ENCODE results near the gene ZSCAN5C. TPM values are rescaled to one million over a fixed set of nuclear protein-coding genes. Genes with fewer than 3 reads are reported as not detected.

Gene ZSCAN5C
- total RNA-seq, 4 donors from 2014 or later: not detected

- no peaks in the 10 kb centered on the region for H3K4me1 ChIP-seq
- peaks cover 0 to 20% (median 0%) of the 10 kb centered on the region in 3 donors for H3K36me3 ChIP-seq
- no peak for DNase-seq
- no peaks in the 10 kb centered on the region for H3K27me3 ChIP-seq
- no peaks in the 10 kb centered on the region for H3K9me3 ChIP-seq
- TF ChIP-seq CTCF (IDR thresholded peaks at IDR 0.05): no peak
- no peak for TF ChIP-seq POLR2A (IDR thresholded peaks at IDR 0.05)
- no peak overlapping the region for H3K27ac ChIP-seq
- no peak overlapping the region for H3K4me3 ChIP-seq
Measured at GRCh38 chr19:56158170-56158757, 43.8 kb upstream of the ZSCAN5C start.

GRCh38 chr19:56159009-56159559 lies 43.0 kb upstream of the ZSCAN5C start:
- Histone ChIP-seq H3K4me1 (no peaks in the 10 kb centered on the region), H3K27me3 (no peaks in the 10 kb centered on the region), H3K9me3 (no peaks in the 10 kb centered on the region), H3K4me3 (no peak overlapping the region), H3K36me3 (peaks cover 0 to 20% (median 0%) of the 10 kb centered on the region in 3 donors), H3K27ac (no peak overlapping the region)
- TF ChIP-seq CTCF (IDR thresholded peaks at IDR 0.05): no peak
- TF ChIP-seq POLR2A (IDR thresholded peaks at IDR 0.05): no peak
- no peak for DNase-seq

- no peak for TF ChIP-seq CTCF (IDR thresholded peaks at IDR 0.05)
- no peak for TF ChIP-seq POLR2A (IDR thresholded peaks at IDR 0.05)
- no peak overlapping the region for H3K27ac ChIP-seq
- H3K27me3 ChIP-seq: no peaks in the 10 kb centered on the region
- no peak for DNase-seq
- no peaks in the 10 kb centered on the region for H3K4me1 ChIP-seq
- no peak overlapping the region for H3K4me3 ChIP-seq
- H3K9me3 ChIP-seq: no peaks in the 10 kb centered on the region
- H3K36me3 ChIP-seq: peaks cover 0 to 18% (median 0%) of the 10 kb centered on the region in 3 donors
Measured at GRCh38 chr19:56159622-56160271, 42.3 kb upstream of the ZSCAN5C start.

GRCh38 chr19:56161534-56161933 lies 40.5 kb upstream of the ZSCAN5C start:
- no peaks in the 10 kb centered on the region for H3K9me3 ChIP-seq
- DNase-seq: no peak
- no peak overlapping the region for H3K4me3 ChIP-seq
- no peaks in the 10 kb centered on the region for H3K4me1 ChIP-seq
- no peak overlapping the region for H3K27ac ChIP-seq
- H3K27me3 ChIP-seq: no peaks in the 10 kb centered on the region
- peaks cover 0 to 16% (median 0%) of the 10 kb centered on the region in 3 donors for H3K36me3 ChIP-seq
- no peak for TF ChIP-seq POLR2A (IDR thresholded peaks at IDR 0.05)
- TF ChIP-seq CTCF (IDR thresholded peaks at IDR 0.05): no peak

- TF ChIP-seq CTCF (IDR thresholded peaks at IDR 0.05) (no peak), POLR2A (IDR thresholded peaks at IDR 0.05) (no peak)
- H3K27ac ChIP-seq: no peak overlapping the region
- no peaks in the 10 kb centered on the region for H3K9me3 ChIP-seq
- H3K27me3 ChIP-seq: no peaks in the 10 kb centered on the region
- no peak for DNase-seq
- H3K4me3 ChIP-seq: no peak overlapping the region
- peaks cover 0 to 16% (median 0%) of the 10 kb centered on the region in 3 donors for H3K36me3 ChIP-seq
- no peaks in the 10 kb centered on the region for H3K4me1 ChIP-seq
Measured at GRCh38 chr19:56162258-56162657, 39.8 kb upstream of the ZSCAN5C start.

Measured in Peyer's patch (tissue), 4 donors.